GM21447 (cell line): ENCODE results near the gene TMEM132C.

Source experiments
- ATAC-seq: cut with Tn5 transposase; IDR thresholded peaks from one replicate; pipeline ENCODE4 v1.9.1; 2021; ENCODE audit not compliant: unreplicated experiment

The TMEM132C gene

DNA sequence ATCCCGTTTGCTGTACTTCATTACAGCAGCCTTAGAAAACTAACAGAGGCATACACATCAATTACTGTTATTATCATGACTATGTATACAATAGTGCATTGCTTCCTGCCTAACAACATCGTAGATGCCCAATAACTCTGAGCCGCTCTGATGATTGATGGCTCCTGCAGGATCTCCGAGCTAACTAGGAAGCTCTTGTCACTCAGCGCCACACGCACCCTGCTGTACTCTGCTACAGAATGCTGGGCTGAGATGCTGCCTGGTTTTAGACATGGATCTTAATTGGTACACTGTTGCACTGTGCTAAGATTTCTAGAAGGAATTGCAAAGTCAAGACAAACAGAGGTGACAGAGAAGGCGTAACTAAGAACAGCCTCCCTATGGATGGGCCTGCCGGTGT, 387.5 kb downstream of the TMEM132C start:
- ATAC-seq: no peak

DNA sequence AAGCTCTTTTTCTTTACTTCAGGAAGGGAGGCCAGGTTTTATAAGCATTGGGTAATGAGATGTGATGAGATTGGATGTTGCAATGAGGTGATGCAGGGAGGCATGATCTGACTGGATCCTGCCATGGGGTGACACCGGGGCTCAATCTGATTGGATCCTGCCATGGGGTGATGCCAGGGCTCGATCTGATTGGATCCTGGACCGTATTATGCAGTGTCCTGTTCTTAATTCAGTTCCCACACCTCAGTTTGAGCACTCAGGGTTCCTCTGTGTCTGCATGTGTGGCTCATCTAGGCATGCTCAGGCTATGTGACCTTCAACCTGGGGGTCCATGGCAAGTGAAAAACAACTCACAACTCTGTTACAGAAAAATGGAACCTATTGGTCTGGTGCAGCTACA, 390.4 kb downstream of the TMEM132C start:
- ATAC-seq: no peak

DNA sequence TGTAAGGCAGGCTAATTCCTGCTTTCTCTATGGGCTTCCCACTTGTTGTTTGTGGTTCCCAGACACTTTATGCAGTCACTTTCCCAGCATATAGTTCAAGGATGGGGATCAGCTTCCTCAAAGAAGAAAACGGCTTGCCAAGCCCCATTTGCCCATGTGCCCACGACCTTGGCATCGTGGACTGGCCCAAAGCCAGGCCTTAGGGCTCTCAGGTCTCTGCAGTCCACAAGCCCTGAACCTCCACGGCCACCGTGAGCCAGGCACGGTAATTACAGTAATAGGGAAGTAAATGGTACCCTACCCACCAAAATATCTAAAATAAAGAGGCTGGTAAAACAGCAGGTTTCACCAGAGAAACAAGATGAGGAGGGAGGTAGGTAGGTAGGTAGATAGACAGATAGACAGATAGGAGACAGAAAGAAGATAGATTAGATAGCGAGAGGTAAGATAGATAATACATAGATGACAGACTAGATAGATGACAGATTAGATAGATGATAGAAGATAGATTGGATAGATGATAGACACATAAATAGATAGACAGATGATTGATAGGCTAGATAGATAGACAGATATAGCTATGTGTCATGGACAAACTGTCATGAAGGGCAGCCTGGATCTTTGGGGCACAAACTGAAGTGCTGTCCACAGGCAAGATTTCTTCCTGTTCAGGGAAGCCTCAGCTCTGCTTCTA, 393.7 kb downstream of the TMEM132C start:
- ATAC-seq: no peak

DNA sequence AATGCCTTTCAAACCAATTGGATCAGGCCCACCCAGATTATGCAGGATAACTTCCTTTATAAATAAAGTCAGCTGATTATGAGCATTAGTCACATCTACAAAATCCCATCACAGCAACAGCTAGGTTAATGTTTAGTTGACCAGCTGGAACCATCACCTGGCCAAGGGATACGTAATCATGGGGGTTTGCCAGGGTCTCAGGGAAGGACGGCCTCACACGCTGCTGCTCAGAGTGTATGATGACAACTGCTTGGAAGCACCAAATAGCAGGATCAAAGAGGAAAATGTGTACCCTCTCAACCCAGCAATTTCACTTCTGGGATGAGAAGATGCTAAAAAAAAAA, 394.2 kb downstream of the TMEM132C start:
- no peak for ATAC-seq

DNA sequence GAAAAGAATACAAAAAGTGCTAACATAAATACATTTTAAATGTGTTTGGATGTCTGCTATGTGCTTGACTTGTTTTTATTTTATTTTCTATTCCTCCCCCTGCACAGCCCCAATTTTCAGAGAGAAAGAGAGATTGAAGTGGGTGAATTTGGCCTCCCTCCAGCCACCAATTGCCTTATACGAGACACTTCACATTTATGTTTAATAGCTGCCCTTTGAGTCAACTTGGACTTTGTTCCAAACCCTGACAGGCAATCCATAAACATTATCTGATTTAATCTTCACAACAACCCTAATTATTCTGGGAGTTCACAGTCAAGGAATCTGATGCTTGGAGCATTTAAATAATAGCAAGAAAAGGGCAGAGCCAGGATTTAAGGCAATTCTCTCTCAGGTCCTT, 395.1 kb downstream of the TMEM132C start:
- ATAC-seq: no peak

DNA sequence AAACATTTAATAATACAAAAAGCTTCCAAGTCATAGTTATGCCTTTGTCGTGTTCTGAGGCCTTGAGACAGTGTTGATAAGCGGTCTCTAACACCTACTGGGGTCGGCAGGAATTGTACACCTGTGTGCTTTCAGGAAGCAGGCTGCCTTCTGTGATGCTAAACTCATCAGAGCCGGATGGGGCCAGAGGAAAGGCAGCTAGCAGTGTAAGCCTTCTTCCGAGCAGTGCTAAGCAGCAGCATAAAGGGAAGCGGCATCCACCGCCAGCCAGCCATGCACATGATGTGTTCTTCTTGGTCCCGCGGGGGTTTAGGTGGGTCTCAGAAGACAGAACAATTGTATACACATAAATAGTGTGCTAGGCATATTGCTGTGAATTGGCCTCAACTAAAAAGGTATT, 397.5 kb downstream of the TMEM132C start:
- no peak for ATAC-seq

DNA sequence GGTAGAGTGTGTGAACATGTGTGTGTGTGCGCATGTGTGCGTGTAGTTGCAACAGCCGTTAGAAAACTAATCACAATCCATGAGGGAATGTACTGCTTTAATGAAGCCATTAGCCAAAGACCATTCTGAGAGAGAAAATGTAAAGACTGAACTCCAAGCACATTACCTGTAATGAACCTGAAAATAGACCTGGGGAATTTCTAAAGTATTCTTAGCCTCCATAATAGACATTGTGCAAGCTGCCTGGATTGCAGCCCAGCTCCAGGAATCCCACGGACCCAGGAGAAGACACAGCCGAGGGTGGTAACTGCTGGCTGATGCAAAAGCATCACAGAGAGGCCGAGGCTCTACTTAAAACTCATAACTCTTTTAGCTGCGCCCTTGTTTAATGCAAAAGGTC, 400.2 kb downstream of the TMEM132C start:
- ATAC-seq: no peak

DNA sequence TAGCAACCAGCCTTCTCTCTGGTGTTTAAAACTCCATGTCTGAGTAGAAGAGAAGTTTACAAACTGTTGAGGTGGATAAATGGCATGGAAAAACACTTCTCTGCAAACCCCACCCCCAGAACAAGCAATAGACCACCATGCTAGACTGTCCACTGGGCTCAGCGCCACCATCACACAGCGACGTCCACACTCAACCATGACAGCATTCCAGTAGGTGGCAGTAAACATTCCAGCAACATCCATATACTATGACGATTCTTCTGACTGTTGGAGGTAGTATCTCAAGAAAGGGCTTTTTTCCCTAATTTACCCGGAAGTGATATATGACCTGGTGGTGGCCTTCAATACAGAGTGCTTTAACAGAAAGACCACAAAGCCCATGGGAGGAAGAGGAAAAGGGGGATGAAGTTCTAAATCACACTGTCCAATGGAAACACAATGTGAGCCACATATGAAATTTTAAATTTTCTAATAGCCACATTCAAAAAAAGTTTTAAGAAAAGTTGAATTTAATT, 404.6 kb downstream of the TMEM132C start:
- ATAC-seq: no peak

DNA sequence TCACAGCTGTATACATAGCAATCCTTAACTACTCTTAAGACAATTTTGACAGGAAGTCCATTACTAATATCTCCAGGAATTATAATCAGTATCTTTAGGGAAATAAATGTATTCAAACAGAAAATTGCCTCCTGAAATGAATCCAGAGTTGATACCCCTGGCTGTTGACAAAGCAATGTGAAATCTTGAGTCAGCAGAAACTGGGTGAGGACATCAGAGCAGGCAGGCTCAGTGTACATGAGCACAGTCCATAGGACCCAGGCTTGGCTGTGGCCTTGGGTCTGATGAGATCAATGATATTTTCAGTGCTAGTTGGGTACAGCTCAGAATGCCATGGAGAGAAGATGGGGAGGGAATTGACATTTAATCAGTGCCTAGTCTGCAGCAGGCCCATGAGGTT, 405.5 kb downstream of the TMEM132C start:
- no peak for ATAC-seq

DNA sequence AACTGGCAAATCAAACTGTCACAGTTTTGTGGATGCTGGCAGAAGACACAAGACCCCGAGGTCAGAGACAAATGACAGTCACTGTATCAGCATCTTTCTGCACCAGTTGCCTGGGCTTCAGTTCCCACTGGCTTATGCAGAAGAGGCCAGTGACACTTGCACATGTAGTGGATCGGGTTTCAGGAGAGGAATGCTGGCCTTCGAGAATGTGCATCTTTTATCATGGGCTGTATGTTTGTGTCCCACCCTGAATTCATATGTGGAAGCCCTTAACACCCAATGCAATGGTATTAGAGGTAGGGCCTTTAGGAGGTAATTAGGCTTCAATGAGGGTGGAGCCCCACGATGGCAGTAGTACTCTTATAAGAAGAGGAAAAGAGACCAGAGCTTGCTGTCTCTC, 405.9 kb downstream of the TMEM132C start:
- no peak for ATAC-seq

DNA sequence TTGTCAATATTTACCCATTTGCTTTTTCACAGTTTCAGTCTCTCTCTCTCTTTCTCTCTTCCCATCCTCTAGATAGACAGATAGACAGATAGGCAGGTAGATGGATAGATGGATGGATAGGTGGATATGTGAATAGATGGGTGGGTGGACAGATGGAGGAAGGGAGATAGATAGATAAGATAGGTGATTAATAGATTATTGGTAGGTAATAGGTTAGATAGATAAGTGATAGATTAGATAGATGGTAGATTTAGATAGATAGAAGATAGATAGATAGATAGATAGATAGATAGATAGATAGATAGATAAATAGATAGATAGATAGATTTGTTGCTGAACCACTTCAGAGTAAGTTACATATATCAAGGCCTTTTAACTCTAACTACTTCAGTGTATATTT, 408.6 kb downstream of the TMEM132C start:
- no peak for ATAC-seq

DNA sequence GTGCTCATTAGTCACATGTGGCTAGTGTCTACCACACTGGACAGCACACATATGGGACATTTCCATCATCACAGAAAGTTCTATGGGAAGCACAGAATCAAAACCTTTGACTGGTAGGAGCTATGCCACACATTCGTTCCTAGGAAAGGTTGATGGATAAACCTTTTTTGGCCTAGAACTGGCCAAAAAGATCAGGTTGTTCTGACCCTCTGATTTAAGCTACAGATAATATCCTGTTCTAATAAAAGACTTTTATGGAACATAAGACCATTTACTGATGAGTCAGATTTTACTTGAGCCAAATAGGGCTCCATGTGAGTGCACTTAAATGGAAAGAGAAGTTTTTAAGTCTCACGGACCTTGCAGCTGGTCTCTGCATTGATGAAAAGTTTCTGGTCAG, 413.6 kb downstream of the TMEM132C start:
- no peak for ATAC-seq

DNA sequence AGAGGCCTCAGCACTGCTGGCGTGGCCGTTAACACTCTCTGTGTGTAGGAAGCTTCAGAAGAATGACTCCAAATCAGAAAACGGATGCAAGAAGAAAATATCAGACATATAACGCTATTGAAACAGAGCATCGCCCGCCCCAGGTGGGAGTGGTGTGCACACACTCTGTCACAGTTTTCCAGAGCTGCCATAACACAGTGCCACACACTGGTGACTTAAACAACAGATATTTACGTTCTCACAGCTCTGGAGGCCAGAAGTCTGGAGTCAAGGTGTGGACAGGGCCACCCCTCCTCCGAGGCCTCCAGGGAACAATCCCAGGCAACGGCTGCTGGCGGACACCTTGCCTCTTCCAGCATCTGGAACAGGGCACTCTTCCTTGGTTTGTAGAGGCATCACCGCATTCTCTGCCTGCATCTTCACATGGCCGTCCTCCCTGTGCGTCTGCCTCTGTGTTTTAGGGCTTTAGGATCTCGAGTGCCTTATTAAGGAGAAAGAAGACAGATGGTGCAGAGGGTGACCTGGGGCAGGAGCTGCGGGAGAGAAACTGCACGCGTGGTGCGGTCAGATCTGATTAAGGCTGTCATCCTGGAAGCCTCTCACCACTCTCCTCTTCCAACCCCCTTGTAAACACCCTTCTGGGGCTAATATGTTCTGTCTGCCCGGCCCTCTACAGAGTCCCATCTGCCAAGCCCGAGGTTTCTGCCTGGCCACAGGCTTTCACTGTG, 415.7 kb downstream of the TMEM132C start:
- ATAC-seq: no peak

DNA sequence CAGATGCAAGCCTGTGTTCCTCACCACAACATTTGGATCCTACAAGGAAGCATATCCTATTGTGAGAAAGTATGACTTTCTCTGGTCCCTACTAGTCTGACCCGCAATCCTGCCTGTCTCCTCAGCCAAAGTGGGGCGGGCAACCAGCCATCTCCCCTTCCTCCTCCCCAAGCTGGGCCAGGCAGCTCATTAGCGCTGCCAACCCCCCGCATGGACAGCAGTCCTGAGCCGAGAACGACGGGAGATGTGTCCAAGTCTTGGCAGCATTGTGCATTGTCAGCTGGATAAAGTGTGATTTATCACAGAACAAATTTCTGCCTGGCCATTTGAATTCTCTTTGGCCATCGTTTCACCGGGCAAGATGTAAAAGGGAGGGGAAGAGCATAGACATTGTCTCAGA, 417.4 kb downstream of the TMEM132C start:
- no peak for ATAC-seq

DNA sequence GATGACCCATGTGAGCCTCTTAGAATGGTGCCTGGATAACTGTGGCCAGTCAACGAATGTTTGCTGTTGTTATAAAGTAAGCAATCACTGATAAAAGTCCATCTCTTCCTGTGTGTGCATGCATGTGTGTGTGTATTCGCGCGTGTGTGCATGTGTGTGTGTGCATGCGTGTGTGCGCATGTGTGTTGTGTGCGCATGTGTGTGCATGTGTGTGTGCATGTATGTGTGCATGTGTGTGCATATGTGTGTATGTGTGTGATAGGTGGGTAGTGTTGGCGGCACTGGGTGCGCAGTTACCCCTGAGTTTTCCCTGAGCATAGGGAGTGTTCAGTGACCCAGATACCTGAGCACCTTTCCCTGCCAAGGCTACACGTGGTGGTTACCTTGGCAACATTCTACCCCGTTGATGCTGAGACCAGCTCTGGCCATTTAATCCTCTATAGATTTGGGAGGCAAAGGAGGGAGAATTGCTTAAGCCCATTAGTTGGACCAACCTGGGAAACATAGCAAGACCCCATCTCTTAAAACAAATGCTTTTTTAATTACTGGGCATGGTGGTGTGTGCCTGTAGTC, 419.0 kb downstream of the TMEM132C start:
- ATAC-seq: no peak

DNA sequence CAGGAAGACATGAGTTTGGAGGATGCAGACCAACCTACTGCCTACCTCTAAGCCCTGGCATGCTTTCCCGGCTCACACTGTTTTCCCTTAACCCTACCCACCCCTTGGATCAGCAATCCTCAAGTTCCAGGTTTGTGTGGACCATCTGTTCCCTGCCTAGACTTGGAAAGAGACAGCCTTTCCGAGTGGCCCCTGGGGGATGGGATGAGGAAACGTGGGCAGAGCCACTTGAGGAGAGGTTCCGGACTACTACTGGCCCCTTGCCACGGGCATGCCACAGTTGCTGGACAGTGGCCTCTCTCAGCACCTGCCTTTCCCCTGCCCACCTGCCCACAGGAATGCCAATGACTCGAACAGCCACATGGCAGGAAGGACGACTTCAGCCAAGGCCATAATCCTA, 420.9 kb downstream of the TMEM132C start:
- no peak for ATAC-seq

DNA sequence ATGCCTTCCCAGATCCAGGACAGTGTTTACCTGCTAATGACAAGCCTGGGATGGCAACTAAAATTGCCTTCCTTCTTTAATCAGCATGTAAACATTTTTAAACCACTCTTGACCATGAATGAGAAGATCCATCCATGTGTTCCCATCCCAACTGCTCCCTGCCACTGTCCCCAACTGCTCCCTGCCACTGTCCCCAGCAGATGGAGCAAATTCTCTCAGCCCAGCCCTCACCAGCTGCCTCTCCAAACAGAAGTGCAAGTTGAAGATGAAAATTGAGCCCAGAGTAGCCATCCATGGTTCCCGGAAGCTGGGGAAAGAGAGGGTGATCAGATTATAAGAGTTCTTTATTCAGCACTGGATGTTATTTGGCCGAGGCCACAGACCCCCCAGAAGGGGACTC, 423.7 kb downstream of the TMEM132C start:
- no peak for ATAC-seq

DNA sequence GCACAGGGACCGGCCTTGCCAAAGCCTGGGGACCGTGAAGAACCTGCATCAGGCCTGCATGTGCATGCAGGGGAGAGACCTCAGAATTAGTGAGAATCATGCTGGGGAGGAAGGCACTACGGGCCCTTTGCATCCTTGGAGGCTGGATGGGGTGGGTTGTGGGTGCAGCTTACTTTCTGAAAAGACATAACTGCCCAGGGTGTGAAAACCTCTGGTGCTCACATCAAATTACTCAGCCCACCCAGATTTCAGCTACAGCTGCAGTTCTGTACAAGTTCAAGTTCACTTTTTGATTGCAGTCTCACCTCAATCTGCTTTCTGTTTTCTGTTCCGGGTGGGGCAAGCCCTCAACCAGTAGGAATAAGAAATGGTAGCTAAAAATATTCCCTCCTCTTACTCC, 426.1 kb downstream of the TMEM132C start:
- no peak for ATAC-seq

DNA sequence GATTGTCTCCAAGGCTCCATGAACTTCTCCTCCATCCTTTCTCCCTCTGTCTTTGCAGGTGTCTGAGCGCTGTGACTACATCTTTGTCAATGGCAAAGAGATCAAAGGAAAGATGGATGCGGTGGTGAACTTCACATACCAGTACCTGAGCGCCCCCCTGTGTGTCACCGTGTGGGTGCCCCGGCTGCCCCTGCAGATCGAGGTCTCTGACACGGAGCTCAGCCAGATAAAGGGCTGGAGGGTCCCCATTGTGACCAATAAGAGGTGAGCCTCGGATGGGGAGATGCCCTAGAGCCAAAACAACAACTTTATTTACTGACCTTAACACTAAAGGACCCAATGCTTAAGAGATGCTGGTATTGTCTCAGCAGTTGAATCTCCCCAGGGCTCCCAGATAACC, 426.8 kb downstream of the TMEM132C start:
- ATAC-seq: no peak

DNA sequence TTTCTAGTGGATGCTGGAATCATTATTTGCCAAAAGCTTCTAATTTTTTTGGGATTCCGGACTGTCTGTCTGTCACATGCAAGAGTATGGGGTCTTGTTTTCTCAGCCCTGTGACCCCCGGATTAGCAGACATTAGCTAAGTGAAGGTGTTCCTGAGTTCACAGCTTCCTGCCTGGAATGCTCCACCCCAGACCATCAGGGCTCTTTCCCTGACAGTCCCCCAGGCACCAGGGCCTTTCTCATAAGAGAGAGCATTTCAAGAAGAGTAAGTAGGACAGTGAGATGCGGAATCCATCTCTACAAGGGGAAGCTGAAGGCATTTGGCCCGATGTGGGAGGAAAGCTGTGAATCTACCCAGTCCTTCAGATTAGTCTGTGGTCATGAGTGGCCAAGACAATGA, 427.5 kb downstream of the TMEM132C start:
- ATAC-seq: no peak

DNA sequence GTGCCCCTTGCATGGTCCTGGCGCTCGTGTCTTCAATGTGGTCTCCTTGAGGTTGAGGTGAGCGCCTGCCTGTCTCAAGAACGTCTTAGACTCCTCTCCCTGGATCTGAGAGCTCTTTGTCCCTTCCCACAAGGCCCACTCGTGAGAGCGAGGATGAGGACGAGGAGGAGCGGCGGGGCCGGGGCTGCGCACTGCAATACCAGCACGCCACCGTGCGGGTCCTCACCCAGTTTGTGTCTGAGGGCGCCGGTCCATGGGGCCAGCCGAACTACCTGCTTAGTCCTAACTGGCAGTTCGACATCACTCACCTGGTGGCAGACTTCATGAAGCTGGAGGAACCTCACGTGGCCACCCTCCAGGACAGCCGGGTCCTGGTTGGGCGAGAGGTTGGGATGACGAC, 428.7 kb downstream of the TMEM132C start:
- no peak for ATAC-seq

DNA sequence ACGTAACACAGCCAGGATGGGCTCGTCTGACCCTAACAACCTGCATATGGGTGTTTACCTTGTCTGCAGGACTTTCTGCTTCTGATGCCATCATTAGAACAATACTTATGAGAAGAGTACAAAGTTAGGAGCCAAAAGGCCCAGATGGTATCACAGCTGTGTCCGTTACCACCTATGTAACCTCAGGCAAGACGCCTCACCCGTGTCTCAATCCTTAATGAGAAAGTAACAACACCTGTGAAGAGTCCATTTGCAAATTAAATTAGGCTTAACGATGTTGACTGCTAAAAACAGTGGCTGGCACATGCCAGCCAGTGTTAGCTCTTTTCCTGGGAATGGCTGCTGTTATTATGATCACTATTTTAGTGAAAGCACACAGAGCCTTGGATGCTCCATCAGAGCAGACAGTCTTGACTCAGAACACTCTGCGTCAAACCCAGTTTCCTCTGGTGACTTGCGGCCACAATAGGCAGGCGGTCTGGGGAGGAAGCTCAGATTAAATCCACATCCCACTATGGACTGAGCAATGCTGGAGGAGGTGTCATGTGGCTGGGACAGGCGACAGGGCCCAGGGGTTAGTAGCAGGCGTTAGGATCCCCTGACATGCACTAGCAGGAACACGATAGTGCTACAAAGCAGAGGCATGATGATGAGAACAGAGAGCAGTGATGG, 431.5 kb downstream of the TMEM132C start:
- no peak for ATAC-seq
